ENCODE results near the gene THRB.

The THRB gene

GRCh38 chr3:24338409-24339130 is 156.1 kb downstream of the THRB start:
- no peak for DNase-seq (ENCODE audit: low read depth)
- TF ChIP-seq MYC (IDR thresholded peaks at IDR 0.05; ENCODE audit: low read depth, low read length) (no peak), MAX (IDR thresholded peaks at IDR 0.05; ENCODE audit: low read depth, low read length) (no peak), POLR2A (IDR thresholded peaks at IDR 0.05; ENCODE audit: extremely low read depth, insufficient read length) (no peak), CTCF (IDR thresholded peaks at IDR 0.05; ENCODE audit: low read depth, low read length) (no peak)
- H3K4me3 ChIP-seq (ENCODE audit: low read depth, low read length): no peak overlapping the region

DNA sequence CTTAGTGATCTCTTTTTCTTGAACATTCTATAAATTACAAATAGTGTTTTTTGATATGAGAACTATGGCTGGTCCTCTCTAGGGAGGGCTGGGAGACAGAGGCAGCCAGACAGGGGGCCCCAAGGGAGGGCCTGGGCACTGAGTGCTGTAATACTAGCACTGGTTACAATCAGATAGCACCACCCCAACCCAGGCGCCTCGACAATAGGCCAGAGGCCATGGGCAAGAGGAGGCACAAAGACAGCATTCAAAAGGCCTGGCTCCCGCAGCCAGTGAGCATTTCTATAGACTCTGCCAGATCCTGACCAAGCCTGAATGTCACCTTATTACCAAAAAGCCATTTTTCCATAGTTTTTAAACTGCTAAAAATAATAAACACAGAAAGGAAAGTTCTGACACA is 158.5 kb downstream of the THRB start:
- TF ChIP-seq POLR2A (IDR thresholded peaks at IDR 0.05; ENCODE audit: extremely low read depth, insufficient read length) (no peak), CTCF (IDR thresholded peaks at IDR 0.05; ENCODE audit: low read depth, low read length) (no peak), MYC (IDR thresholded peaks at IDR 0.05; ENCODE audit: low read depth, low read length) (no peak), MAX (IDR thresholded peaks at IDR 0.05; ENCODE audit: low read depth, low read length) (no peak)

DNA sequence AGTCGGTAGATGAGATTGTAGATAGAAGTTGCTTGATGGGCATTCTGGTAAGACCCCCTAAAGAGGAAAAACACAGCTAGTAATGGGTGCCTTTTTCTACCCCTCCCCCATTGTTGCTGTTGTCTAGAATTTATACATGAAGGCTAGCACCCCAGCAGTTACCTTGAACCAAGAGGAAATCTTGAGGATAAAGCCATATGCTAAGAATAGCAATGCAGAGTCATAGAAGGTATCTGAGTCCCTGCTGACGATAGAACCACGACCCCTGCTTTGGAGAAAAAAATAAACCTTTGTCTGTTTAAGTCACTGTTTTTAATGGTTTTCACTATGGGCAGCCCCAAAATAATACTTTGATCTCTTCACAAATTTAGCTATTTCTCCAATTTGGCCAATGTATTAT is 162.6 kb downstream of the THRB start:
- TF ChIP-seq POLR2A (IDR thresholded peaks at IDR 0.05; ENCODE audit: extremely low read depth, insufficient read length) (no peak), MAX (IDR thresholded peaks at IDR 0.05; ENCODE audit: low read depth, low read length) (no peak), CTCF (IDR thresholded peaks at IDR 0.05; ENCODE audit: low read depth, low read length) (no peak), MYC (IDR thresholded peaks at IDR 0.05; ENCODE audit: low read depth, low read length) (no peak)
- no peak overlapping the region for H3K4me3 ChIP-seq (ENCODE audit: low read depth, low read length)
- no peak for DNase-seq (ENCODE audit: low read depth)

More for the DNA sequence above, 158.5 kb downstream of the THRB start:
- no peak overlapping the region for H3K4me3 ChIP-seq (ENCODE audit: low read depth, low read length)
- DNase-seq (ENCODE audit: low read depth): no peak

DNA sequence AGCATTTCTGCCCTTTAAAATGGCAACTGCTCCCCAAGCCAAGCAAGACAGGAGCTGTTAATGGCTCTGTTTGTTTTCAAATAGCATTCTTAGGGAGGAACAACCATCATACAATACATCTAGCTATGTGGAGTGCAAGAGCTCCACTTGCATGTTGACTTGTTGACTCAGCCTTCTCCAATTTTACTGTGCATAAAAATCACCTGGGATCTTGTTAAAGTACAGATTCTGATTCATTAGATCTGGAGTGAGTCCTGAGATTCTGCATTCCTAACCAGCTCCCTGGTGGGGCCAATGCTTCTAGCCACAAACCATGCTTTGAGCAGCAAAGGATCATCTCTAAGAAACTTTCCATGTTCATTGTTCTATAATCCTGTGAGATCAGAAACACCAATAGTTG is 171.4 kb downstream of the THRB start:
- DNase-seq (ENCODE audit: low read depth): no peak
- no peak for TF ChIP-seq POLR2A (IDR thresholded peaks at IDR 0.05; ENCODE audit: extremely low read depth, insufficient read length)
- TF ChIP-seq CTCF (IDR thresholded peaks at IDR 0.05; ENCODE audit: low read depth, low read length): no peak
- TF ChIP-seq MAX (IDR thresholded peaks at IDR 0.05; ENCODE audit: low read depth, low read length): no peak
- TF ChIP-seq MYC (IDR thresholded peaks at IDR 0.05; ENCODE audit: low read depth, low read length): no peak
- H3K4me3 ChIP-seq (ENCODE audit: low read depth, low read length): no peak overlapping the region

GRCh38 chr3:24320601-24321000 is 174.0 kb downstream of the THRB start:
- no peak for DNase-seq (ENCODE audit: low read depth)
- no peak overlapping the region for H3K4me3 ChIP-seq (ENCODE audit: low read depth, low read length)
- no peak for TF ChIP-seq MYC (IDR thresholded peaks at IDR 0.05; ENCODE audit: low read depth, low read length)
- no peak for TF ChIP-seq POLR2A (IDR thresholded peaks at IDR 0.05; ENCODE audit: extremely low read depth, insufficient read length)
- no peak for TF ChIP-seq MAX (IDR thresholded peaks at IDR 0.05; ENCODE audit: low read depth, low read length)
- no peak for TF ChIP-seq CTCF (IDR thresholded peaks at IDR 0.05; ENCODE audit: low read depth, low read length)
